ENCODE results near the gene APBA2. TPM values are rescaled to one million over a fixed set of nuclear protein-coding genes. Genes with fewer than 3 reads are reported as not detected.

APBA2 gene
- total and polyA plus RNA-seq, 2 of the 4 experiments (the other 2 are of a cell fraction): 21.7 to 33.0 TPM

GRCh38 chr15:29121369-29121656 is 235.5 kb downstream of the APBA2 start:
- CTCF ChIA-PET: no interaction called here
- WGBS, 2 experiments (ENCODE audit: extremely low coverage in 2 of 2, insufficient read length in 1 of 2): no CpG with 5 or more reads among the region's 7 CpGs
- POLR2A ChIA-PET (ENCODE audit: unreplicated experiment): no interaction called here

More at GRCh38 chr15:29121369-29121656, 235.5 kb downstream of the APBA2 start:
- dilution Hi-C loops (cut with HindIII; ENCODE audit: low sequenced_read_pairs, unreplicated experiment): no loop called here
- no peak for DNase-seq
- Histone ChIP-seq H3K4me1 (ENCODE audit: control insufficient read depth, insufficient read depth, low read length) (no peaks in the 10 kb centered on the region), H3K36me3 (ENCODE audit: control insufficient read depth, insufficient read depth, low read length) (no peaks in the 10 kb centered on the region), H3K4me3 (ENCODE audit: insufficient read depth, low read depth, low read length) (no peak overlapping the region), H2BK120ac (ENCODE audit: low read depth, low read length) (no peak overlapping the region), H4K20me1 (ENCODE audit: insufficient read depth, low read length) (no peaks in the 10 kb centered on the region), H2AK5ac (ENCODE audit: low read depth, low read length) (no peak overlapping the region), H4K5ac (ENCODE audit: low read depth, low read length) (no peak overlapping the region), H3K14ac (replicated peaks; ENCODE audit: low read depth, low read length) (no peak overlapping the region), H4K91ac (ENCODE audit: insufficient read depth, low read depth, low read length) (no peak overlapping the region), H4K8ac (ENCODE audit: low read depth in 2 of 2, low read length in 2 of 2) (no peak overlapping the region), H3K18ac (ENCODE audit: low read depth, low read length) (no peak overlapping the region), H2BK20ac (ENCODE audit: low read depth, low read length) (no peak overlapping the region), H3K23ac (ENCODE audit: low read depth, low read length) (no peak overlapping the region), H3K9ac (ENCODE audit: low read depth, low read length) (no peak overlapping the region), H3K9me1 (ENCODE audit: insufficient read depth, low read length) (no peaks in the 10 kb centered on the region), H3K27me3 (ENCODE audit: control insufficient read depth, insufficient read depth, low read length) (peaks cover 5% of the 10 kb centered on the region), H3K79me1 (ENCODE audit: low read depth in 1 of 2, low read length in 2 of 2) (no peaks in the 10 kb centered on the region), H3K4me2 (ENCODE audit: low read depth, low read length) (no peak overlapping the region), H2BK15ac (ENCODE audit: low read depth, low read length) (no peak overlapping the region), H2BK5ac (ENCODE audit: low read depth, low read length, poor library complexity, severe bottlenecking) (no peak overlapping the region), H2AFZ (replicated peaks; ENCODE audit: low read length, poor library complexity) (no peak overlapping the region), H3K27ac (ENCODE audit: insufficient read depth, low read length) (no peak overlapping the region), H3K56ac (ENCODE audit: extremely low read depth, insufficient read depth, low read length) (no peak overlapping the region), H3K4ac (ENCODE audit: low read depth, low read length) (no peak overlapping the region), H2AK9ac (replicated peaks; ENCODE audit: low read depth, low read length, poor library complexity) (no peak overlapping the region), H3K9me3 (ENCODE audit: control insufficient read depth, insufficient read depth, low read length) (no peaks in the 10 kb centered on the region)
- in situ Hi-C loops (cut with MboI; ENCODE audit: low sequenced_read_pairs): no loop called here
- ATAC-seq (ENCODE audit: low read depth): no peak
- intact Hi-C loops (cut with micrococcal nuclease): no loop called here
- TF ChIP-seq MAFK (IDR thresholded peaks at IDR 0.05; ENCODE audit: low read depth, low read length) (no peak), ELK1 (IDR thresholded peaks at IDR 0.05; ENCODE audit: borderline replicate concordance, low read depth, low read length) (no peak), MAZ (IDR thresholded peaks at IDR 0.05; ENCODE audit: borderline replicate concordance, low read depth, low read length) (no peak), CHD1 (IDR thresholded peaks at IDR 0.05; ENCODE audit: low read depth, low read length) (no peak), POLR2A (IDR thresholded peaks at IDR 0.05; ENCODE audit: low read depth, low read length) (no peak), CEBPB (IDR thresholded peaks at IDR 0.05; ENCODE audit: low read depth, low read length) (no peak), MXI1 (IDR thresholded peaks at IDR 0.05; ENCODE audit: borderline replicate concordance, low read depth, low read length) (no peak), FOS (IDR thresholded peaks at IDR 0.05; ENCODE audit: low read depth, low read length) (no peak), NFE2L2 (IDR thresholded peaks at IDR 0.05; ENCODE audit: low read depth, low read length) (no peak), RAD21 (IDR thresholded peaks at IDR 0.05; ENCODE audit: low read length) (no peak)
- TF ChIP-seq, protein P1, sequence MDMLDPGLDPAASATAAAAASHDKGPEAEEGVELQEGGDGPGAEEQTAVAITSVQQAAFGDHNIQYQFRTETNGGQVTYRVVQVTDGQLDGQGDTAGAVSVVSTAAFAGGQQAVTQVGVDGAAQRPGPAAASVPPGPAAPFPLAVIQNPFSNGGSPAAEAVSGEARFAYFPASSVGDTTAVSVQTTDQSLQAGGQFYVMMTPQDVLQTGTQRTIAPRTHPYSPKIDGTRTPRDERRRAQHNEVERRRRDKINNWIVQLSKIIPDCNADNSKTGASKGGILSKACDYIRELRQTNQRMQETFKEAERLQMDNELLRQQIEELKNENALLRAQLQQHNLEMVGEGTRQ (IDR thresholded peaks at IDR 0.05; ENCODE audit: low read depth, low read length): no peak
- no TSS peak for BruUV-seq (replicated peaks)
